HG03039 (cell line): ENCODE data around the gene MAP7.
"Not testable (repeated sequence)": the region's sequence is repeated elsewhere in the genome, so short reads cannot be mapped to it uniquely, and the experiment has no call there.

Experiments used
- ATAC-seq: cut with Tn5 transposase; IDR thresholded peaks from one replicate; pipeline ENCODE4 v1.9.1; 2021; ENCODE audit warnings: mild to moderate bottlenecking, moderate library complexity; ENCODE audit not compliant: unreplicated experiment

The MAP7 gene

GRCh38 chr6:136315594-136315993, 234.6 kb downstream of the MAP7 start:
- no peak for ATAC-seq

- ATAC-seq = no peak
These were observed 237.2 kb downstream of the MAP7 start for GRCh38 chr6:136312975-136313374.

- ATAC-seq = no peak
These were observed 240.4 kb downstream of the MAP7 start for GRCh38 chr6:136309729-136310311.

- ATAC-seq = no peak
These were observed 241.1 kb downstream of the MAP7 start for GRCh38 chr6:136309171-136309570.

GRCh38 chr6:136308469-136308868, 241.8 kb downstream of the MAP7 start:
- not testable (repeated sequence) for ATAC-seq

GRCh38 chr6:136307351-136307750, 242.9 kb downstream of the MAP7 start:
- no peak for ATAC-seq

- no peak for ATAC-seq
These were observed 243.8 kb downstream of the MAP7 start for GRCh38 chr6:136306466-136306865.

- ATAC-seq = no peak
These were observed 245.8 kb downstream of the MAP7 start for GRCh38 chr6:136304410-136304809.

GRCh38 chr6:136303516-136303915, 246.7 kb downstream of the MAP7 start:
- ATAC-seq = no peak

- no peak for ATAC-seq
These were observed 255.6 kb downstream of the MAP7 start for GRCh38 chr6:136294621-136295020.
